Coronary artery (tissue), 2 donors: ENCODE data around the gene TP53INP2.

ENCODE experiments used
- DNase-seq: peaks from one replicate; pipeline ENCODE4 v3.0.0-alpha.2; 2017; ENCODE audit warnings: low spot score
- H3K27ac ChIP-seq, 2 donors: fragments of 200-600 bp; sonication (generic); one replicate each; pipeline ENCODE4 v1.5.1; 2016 to 2019
- H3K4me3 ChIP-seq: fragments of 200-600 bp; sonication (generic); 2 replicates; pipeline ENCODE4 v1.5.1; 2016; ENCODE audit warnings: mild to moderate bottlenecking, moderate library complexity
- CTCF ChIP-seq: fragments of 200-600 bp; sonication (generic); IDR thresholded peaks from one replicate; pipeline ENCODE4 v1.5.1; 2019; ENCODE audit warnings: antibody characterized with exemption

Gene TP53INP2

GRCh38 chr20:34693414-34693813, 10.7 kb upstream of the TP53INP2 start:
- H3K27ac ChIP-seq, result no peak overlapping the region
- H3K4me3 ChIP-seq, result no peak overlapping the region
- TF ChIP-seq CTCF, result no peak
- DNase-seq, result no peak

DNA sequence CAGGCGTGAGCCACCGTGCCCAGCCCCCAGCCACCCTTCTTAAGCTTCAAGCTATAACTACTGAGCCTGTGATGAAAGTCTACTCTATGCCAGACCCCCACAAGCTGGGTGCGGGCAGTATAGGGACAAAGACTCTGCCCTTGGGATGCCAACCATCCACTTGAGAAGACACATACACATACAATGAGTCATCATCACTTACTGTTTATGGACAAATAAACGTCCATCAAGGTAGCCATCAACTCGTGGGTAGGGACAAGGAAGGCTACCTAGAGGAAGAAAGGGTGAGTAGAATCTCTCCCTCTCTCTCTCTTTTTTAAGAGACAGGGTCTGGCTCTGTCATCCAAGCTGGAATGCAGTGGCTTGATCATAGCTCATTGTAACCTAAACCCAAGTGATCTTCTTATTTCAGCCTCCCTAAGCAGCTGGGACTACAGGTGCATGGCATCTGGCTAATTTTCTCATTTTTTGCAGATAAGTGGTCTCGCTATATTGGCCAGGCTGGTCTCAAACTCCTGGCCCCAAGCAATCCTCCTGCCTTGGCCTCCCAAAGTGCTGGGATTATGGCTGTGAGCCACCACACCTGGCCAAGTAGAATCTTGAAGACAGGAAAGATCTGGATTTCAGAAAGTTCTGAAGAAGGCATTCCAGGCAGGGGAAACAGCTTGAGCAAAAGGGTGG, 2.6 kb upstream of the TP53INP2 start:
- no peak overlapping the region for H3K27ac ChIP-seq
- no peak overlapping the region for H3K4me3 ChIP-seq
- no peak for DNase-seq
- no peak for TF ChIP-seq CTCF

DNA sequence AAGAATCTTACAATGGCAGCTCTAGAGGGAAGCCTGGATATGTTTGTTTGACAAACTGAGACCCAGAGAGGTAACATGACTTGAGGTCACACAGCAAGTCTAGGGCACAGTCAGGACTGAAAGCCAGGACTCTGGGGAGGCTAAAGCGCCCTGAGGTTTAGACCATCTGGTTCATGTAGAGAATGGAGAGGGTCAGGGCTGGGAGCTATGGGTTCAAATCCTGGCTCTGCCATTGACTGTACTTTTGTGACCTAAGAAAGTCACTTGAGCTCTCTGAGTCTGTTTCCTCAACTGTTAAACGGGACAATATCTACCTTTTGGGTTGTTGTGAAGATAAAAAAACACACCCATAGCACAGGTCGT, 1.1 kb upstream of the TP53INP2 start:
- no peak for TF ChIP-seq CTCF
- DNase-seq, result no peak
- Histone ChIP-seq H3K27ac (no peak overlapping the region), H3K4me3 (peak overlapping the region; percentile 98)

GRCh38 chr20:34703424-34704176, 544 bp upstream of the TP53INP2 start:
- peak; percentile 77 for DNase-seq
- TF ChIP-seq CTCF, result no peak
- peak overlapping the region; percentile 100 for H3K27ac ChIP-seq
- H3K4me3 ChIP-seq, result peak overlapping the region; percentile 98

- no peak for TF ChIP-seq CTCF
- H3K4me3 ChIP-seq, result peak overlapping the region; percentile 98
- H3K27ac ChIP-seq, result peak overlapping the region; percentile 100
- DNase-seq, result no peak
Measured at GRCh38 chr20:34705008-34705396, 858 bp downstream of the TP53INP2 start.

- Histone ChIP-seq H3K4me3 (peak overlapping the region; percentile 98), H3K27ac (peak overlapping the region; percentile 100)
- DNase-seq, result no peak
- TF ChIP-seq CTCF, result no peak
Measured at GRCh38 chr20:34705397-34706301, 1.5 kb downstream of the TP53INP2 start.
